ENCODE results near the gene KY.
"Not testable (repeated sequence)": the region's sequence is repeated elsewhere in the genome, so short reads cannot be mapped to it uniquely, and the experiment has no call there.

KY gene

GRCh38 chr3:134601539-134602439 is 49.0 kb downstream of the KY start:
- DNase-seq = no peak

DNA sequence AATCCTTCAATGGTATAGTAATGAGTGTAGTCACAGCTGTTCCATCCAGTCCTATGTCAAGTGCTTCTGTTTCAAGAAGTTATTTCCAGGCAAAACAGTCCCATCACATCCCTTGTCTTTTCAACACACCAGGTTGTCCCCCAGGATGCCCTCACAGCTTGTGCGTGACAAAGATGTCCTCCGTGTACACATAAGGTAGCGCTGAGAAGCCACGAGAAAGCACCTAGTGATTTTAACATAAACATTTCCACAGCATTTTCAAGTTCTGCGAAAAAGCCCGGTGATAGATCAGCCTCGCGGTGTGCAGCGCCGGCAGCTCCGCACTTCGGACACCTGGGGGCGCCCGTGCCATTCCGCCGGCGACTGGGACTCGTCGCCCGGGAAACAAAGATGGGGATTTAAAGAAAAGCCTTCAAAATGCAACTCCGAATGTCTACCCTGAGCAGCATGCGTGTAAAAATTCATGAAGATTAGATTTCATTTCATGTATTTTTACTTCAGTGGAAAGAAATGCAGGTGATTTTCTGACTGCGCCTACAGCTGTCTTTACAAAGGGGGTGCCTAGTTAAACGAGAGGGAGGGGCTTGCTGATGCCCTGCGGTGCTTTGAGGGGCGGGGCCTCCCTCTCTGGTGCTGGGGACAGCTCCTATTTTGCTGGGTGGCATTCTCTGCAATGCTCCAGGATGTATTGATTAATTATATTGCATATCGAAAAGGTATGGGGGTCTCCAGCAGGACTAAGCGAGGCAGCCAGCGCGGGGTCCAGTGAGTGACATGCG is 49.9 kb downstream of the KY start:
- DNase-seq = peak in 1 of 2 experiments; percentile 34

DNA sequence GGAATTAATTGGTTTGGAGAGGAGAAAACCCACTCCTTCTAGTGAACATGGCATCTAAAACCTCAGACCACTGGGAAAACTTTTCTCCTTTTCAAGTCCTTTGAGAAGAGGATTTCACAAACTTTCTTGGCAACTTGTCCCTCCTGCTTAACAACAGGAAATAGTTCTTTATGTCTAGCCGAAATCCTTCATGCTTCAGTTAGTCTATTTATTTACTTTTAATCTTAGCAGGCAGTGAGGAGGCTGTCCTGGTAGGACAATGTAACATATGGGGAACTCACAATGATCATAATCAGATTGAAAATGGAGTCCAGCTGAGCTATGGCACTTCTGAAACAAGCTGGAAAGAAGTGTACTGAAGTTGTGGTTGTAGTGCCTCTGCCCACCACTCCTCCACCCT is 50.6 kb downstream of the KY start:
- no peak for DNase-seq

GRCh38 chr3:134598763-134599545 is 51.9 kb downstream of the KY start:
- DNase-seq = no peak

- no peak for DNase-seq
Measured at GRCh38 chr3:134597390-134597970, 53.3 kb downstream of the KY start.

GRCh38 chr3:134594986-134595385 is 55.8 kb downstream of the KY start:
- DNase-seq = not testable (repeated sequence)

GRCh38 chr3:134594331-134594741 is 56.5 kb downstream of the KY start:
- DNase-seq = no peak

DNA sequence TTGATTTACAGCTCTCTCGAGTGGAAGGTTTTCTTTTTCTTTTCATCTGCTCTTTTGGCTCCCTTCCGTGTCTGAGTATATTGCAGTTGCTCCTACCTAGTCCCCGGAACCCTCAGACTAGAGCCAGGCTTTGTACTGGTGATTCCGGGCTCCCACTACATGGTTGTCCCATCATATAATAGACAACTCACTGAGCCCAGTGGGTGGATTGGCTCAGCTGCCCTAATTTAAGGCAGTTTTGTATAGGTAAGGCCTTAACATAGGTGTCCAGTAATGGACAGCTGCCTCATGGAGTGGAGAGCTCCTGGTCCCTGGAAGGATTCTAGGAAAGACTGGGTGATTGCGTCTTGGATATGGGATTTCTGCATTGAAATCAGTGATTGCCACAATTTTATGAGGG is 58.0 kb downstream of the KY start:
- DNase-seq = no peak

GRCh38 chr3:134590766-134591165 is 60.1 kb downstream of the KY start:
- DNase-seq = no peak

DNA sequence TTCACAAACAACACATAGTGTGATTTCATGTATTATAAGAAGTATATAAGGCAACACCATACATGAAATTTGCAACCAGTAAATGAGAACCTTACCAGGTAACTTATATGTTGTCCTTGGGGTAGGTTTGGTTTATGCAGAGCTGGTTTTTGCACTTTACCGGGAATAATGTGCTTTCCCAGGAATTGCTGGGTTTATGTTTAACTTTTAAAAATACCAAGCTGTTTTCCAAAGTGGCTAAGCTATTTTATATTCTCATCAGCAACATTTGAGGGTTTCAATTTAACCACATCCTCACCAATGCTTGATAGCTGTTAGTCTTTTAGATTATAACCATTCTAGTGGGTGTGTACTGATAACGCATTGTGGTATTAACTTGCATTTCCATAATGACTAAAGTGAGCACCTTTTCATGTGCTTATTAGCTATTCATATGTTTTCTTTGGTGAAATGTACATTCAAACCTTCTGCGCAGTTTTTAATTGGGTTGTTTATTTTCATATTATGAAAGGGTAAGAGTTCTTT is 71.6 kb downstream of the KY start:
- no peak for DNase-seq

DNA sequence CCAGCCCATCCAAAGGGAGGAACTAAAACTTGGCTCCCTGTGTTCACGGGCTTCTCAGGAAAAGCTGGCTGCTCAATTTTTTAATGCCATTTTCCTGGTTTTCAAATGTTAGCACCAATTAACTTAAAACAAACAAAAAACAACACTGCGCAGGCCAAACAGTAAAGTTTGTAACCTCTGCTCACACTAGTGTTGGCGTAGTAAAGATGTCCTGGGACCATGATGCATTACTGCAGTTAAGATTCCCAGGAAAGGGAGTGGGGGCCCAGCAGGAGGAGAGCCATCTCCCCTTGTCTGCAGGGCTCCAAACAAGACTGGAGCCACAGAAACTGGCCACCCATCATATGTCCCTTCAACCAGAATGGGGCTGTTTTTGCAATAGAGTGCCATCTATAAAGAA is 74.0 kb downstream of the KY start:
- DNase-seq = no peak

GRCh38 chr3:134576426-134576825 is 74.4 kb downstream of the KY start:
- no peak for DNase-seq

DNA sequence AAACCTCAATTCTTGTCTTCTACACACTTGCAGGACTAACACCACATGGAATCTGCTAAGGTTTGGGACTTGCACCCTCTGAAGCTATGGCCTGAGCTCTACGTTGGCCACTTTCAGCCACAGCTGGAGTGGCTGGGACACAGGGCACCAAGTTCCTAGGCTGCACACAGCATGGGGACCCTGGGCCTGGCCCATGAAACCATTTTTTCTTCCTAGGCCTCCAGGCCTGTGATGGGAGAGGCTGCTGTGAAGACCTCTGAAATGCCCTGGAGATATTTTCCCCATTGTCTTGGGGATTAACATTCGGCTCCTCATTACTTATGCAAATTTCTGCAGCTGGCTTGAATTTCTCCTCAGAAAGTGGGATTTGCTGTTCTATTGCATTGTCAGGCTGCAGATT is 80.9 kb downstream of the KY start:
- DNase-seq = not testable (repeated sequence)

GRCh38 chr3:134568790-134569189 is 82.0 kb downstream of the KY start:
- no peak for DNase-seq

DNA sequence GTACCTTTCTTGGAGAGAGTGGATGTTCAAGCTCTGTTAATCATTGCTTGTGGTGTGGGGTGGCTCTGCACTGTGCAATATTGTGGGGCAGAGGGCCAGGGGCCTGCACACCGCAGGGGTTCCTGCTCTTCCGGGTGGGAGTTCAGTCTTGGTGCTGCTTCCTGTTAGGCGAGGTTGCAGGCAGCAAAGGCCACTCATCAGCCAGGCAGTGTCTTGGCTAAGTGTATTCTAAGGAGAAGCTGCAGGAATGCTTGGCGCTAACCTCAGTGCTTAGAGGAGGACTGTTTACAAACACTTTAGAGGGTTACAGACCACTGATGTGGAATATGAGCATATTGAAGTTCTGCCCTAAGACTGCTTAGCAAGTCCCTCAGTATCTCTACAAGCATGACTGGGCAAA is 83.2 kb downstream of the KY start:
- DNase-seq = no peak

GRCh38 chr3:134564991-134565390 is 85.8 kb downstream of the KY start:
- no peak for DNase-seq

GRCh38 chr3:134563601-134564000 is 87.2 kb downstream of the KY start:
- DNase-seq = no peak

- DNase-seq = no peak
Measured at GRCh38 chr3:134562055-134562454, 88.8 kb downstream of the KY start.

DNA sequence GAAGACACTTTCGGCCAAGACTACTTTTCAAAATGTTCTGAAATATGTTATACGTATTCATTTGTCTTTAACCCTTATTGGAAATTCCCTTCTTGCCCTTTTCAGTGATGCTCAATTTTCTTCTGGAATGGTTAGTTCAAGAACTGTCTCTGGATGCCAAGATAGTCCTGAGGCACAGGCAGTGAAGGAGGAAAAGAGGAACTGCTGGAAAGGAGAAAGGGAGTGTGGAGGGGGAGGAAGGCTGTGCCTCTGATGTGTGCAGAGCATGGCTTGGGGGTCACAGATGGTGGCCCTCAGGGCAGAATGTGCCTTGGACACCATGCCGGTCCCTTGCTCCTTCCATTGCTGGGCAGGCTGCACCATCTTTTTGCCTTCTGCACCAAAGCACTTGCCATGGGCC is 91.2 kb downstream of the KY start:
- no peak for DNase-seq
